CD14-positive monocyte (primary cell): ENCODE data around the gene RHCG. TPM values are rescaled to one million over a fixed set of nuclear protein-coding genes. Genes with fewer than 3 reads are reported as not detected.

Experiments
- DNase-seq, 3 donors: peaks; one replicate each; pipeline ENCODE4 v3.0.0-alpha.2; 2011 to 2022
- H2AFZ ChIP-seq: 2 replicates; pipeline ENCODE4 v1.6.0; 2012; ENCODE audit warnings: mild to moderate bottlenecking, low read depth, low read length, inconsistent platforms; ENCODE audit not compliant: insufficient read depth, poor library complexity, severe bottlenecking
- H3K27ac ChIP-seq, 2 donors: 1 replicate in 1 of 2; 2 replicates in 1 of 2; pipeline ENCODE4 v1.5.1; 2012 to 2013; ENCODE audit warnings: low read length in 2 of 2, control low read depth in 1 of 2, inconsistent platforms in 1 of 2, low read depth in 1 of 2, mild to moderate bottlenecking in 1 of 2
- H3K27me3 ChIP-seq, 2 donors: one replicate each; pipeline versions ENCODE4 v1.6.0 to v1.6.1; 2011 to 2013; ENCODE audit warnings: low read length in 2 of 2; ENCODE audit not compliant: control insufficient read depth in 2 of 2, insufficient read depth in 2 of 2
- H3K36me3 ChIP-seq, 2 donors: replicated peaks in 1 of 2; 1 replicate in 1 of 2; 2 replicates in 1 of 2; pipeline versions ENCODE4 v1.5.1 to v1.6.1; 2012 to 2013; ENCODE audit warnings: low read length in 2 of 2, control low read depth in 1 of 2, inconsistent platforms in 1 of 2, mild to moderate bottlenecking in 1 of 2; ENCODE audit not compliant: insufficient read depth in 2 of 2, control insufficient read depth in 1 of 2
- H3K4me1 ChIP-seq, 2 donors: 1 replicate in 1 of 2; 2 replicates in 1 of 2; pipeline versions ENCODE4 v1.5.1 to v1.6.1; 2012 to 2013; ENCODE audit warnings: low read length in 2 of 2, control low read depth in 1 of 2, inconsistent platforms in 1 of 2, mild to moderate bottlenecking in 1 of 2, moderate library complexity in 1 of 2; ENCODE audit not compliant: insufficient read depth in 2 of 2, control insufficient read depth in 1 of 2
- H3K4me2 ChIP-seq: replicated peaks from 2 replicates; pipeline ENCODE3; 2012; ENCODE audit warnings: low read length, moderate library complexity, mild to moderate bottlenecking; ENCODE audit not compliant: poor library complexity, severe bottlenecking; ENCODE audit errors: extremely low read depth
- H3K4me3 ChIP-seq, 3 experiments: fragments of 200-600 bp in 1 of 3; sonication (generic) in 1 of 3; replicated peaks in 1 of 3; 1 replicate in 2 of 3; 2 replicates in 1 of 3; pipeline ENCODE4 v1.5.1; 2011 to 2013; ENCODE audit warnings: low read length in 3 of 3, mild to moderate bottlenecking in 3 of 3, control low read depth in 2 of 3, low read depth in 2 of 3, inconsistent platforms in 1 of 3, moderate library complexity in 1 of 3
- H3K79me2 ChIP-seq: 2 replicates; pipeline ENCODE4 v1.6.0; 2012; ENCODE audit warnings: mild to moderate bottlenecking, control low read depth, inconsistent platforms, low read length, moderate library complexity; ENCODE audit not compliant: insufficient read depth
- H3K9ac ChIP-seq: 2 replicates; pipeline ENCODE4 v1.6.0; 2017; ENCODE audit warnings: low read length, mild to moderate bottlenecking; ENCODE audit not compliant: insufficient read depth, poor library complexity, severe bottlenecking
- H3K9me3 ChIP-seq, 2 donors: replicated peaks in 1 of 2; 1 replicate in 1 of 2; 2 replicates in 1 of 2; pipeline versions ENCODE4 v1.5.1 to v1.6.1; 2012 to 2013; ENCODE audit warnings: low read length in 2 of 2, control low read depth in 1 of 2; ENCODE audit not compliant: control insufficient read depth in 1 of 2, insufficient read depth in 1 of 2
- H4K20me1 ChIP-seq: 2 replicates; pipeline ENCODE4 v1.6.0; 2012; ENCODE audit warnings: mild to moderate bottlenecking, low read length, control low read depth, moderate library complexity; ENCODE audit not compliant: insufficient read depth
- H3K27ac Mint-ChIP-seq, 7 donors: one replicate each; pipeline ENCODE4 v1.8.0; 2020; ENCODE audit warnings: mild to moderate bottlenecking in 7 of 7, mixed read lengths in 7 of 7, moderate library complexity in 6 of 7, inconsistent platforms in 2 of 7
- H3K27me3 Mint-ChIP-seq, 3 donors: one replicate each; pipeline ENCODE4 v1.8.0; 2021 to 2022; ENCODE audit warnings: low read depth in 3 of 3, mild to moderate bottlenecking in 3 of 3, mixed read lengths in 3 of 3, moderate library complexity in 3 of 3, inconsistent platforms in 1 of 3
- H3K36me3 Mint-ChIP-seq, 2 donors: one replicate each; pipeline ENCODE4 v1.8.0; 2020; ENCODE audit warnings: mixed read lengths in 2 of 2, inconsistent platforms in 1 of 2, mild to moderate bottlenecking in 1 of 2
- H3K4me1 Mint-ChIP-seq: one replicate; pipeline ENCODE4 v1.8.0; 2020; ENCODE audit warnings: mild to moderate bottlenecking, mixed read lengths
- H3K4me3 Mint-ChIP-seq, 2 donors: one replicate each; pipeline ENCODE4 v1.8.0; 2020; ENCODE audit warnings: mild to moderate bottlenecking in 2 of 2, mixed read lengths in 2 of 2, moderate library complexity in 1 of 2
- H3K9me3 Mint-ChIP-seq, 7 donors: one replicate each; pipeline ENCODE4 v1.8.0; 2020 to 2022; ENCODE audit warnings: mixed read lengths in 7 of 7, mild to moderate bottlenecking in 6 of 7, moderate library complexity in 6 of 7, inconsistent platforms in 2 of 7
- WGBS: methylation state at CpG from one replicate; pipeline ENCODE4 v1.1.5; 2013; ENCODE audit warnings: missing lambda C conversion rate; ENCODE audit not compliant: insufficient coverage; 5-methylcytosine and 5-hydroxymethylcytosine counted together
- intact Hi-C, 2 donors: fragments of 100-400 bp; cut with micrococcal nuclease; formaldehyde crosslinking; loops; one replicate each; pipeline versions ENCODE4 v1.15.0 to v1.15.1; 2023
- polyA plus RNA-seq, 3 donors: library from polyadenylated mRNA; depleted of rRNA in 1 of 3; unstranded in 2 of 3; stranded (reverse) in 1 of 3; fragments of 300-500 nt in 2 of 3; fragments of >200 nt in 1 of 3; fragmentation: Illumina TruSeq in 2 of 3; gene quantifications; 1 replicate in 2 of 3; 2 replicates in 1 of 3; pipeline ENCODE4 v1.2.3, GENCODE V29; 2012 to 2021
- TF ChIP-seq, protein P1 (sequence below): fragments of 200-600 bp; IDR thresholded peaks from one replicate; pipeline ENCODE4 v1.8.0; 2022; ENCODE audit warnings: antibody characterized with exemption, mild to moderate bottlenecking

The RHCG gene
- polyA plus RNA-seq, 3 donors: not detected

DNA sequence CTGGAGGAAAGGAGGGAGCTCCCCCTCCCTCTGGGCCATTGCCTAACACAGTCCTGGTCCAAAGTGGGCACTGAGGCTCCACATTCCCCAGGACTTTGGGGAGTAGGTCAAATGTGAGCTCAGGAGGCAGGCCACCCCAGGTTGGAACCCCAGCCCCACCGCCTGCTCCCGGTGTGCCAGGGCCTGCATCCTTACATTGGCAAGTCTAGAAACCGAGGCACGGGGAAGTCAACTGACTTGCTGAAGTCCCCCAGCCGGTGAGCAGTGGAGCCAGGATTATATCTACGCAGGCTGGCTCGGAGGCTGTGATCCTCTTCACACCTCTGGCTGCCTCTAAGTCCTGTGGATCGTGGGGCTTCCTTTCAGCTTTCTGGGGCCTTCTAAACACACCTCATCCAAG, 48.7 kb downstream of the RHCG start:
- Histone ChIP-seq H4K20me1 (no peaks in the 10 kb centered on the region), H3K4me1 (peaks cover under 1% of the 10 kb centered on the region in 2 donors), H3K9me3 (no peaks in the 10 kb centered on the region), H3K4me2 (no peak overlapping the region), H2AFZ (no peak overlapping the region), H3K4me3 (no peak overlapping the region), H3K36me3 (no peaks in the 10 kb centered on the region), H3K27ac (no peak overlapping the region), H3K27me3 (peaks cover 8 to 50% of the 10 kb centered on the region in 2 donors), H3K79me2 (no peaks in the 10 kb centered on the region), H3K9ac (no peak overlapping the region)
- H3K4me3 Mint-ChIP-seq: no peak overlapping the region
- H3K27ac Mint-ChIP-seq: no peak overlapping the region
- 100% methylated on average over 3 of the region's 8 CpGs for WGBS
- TF ChIP-seq, protein P1, sequence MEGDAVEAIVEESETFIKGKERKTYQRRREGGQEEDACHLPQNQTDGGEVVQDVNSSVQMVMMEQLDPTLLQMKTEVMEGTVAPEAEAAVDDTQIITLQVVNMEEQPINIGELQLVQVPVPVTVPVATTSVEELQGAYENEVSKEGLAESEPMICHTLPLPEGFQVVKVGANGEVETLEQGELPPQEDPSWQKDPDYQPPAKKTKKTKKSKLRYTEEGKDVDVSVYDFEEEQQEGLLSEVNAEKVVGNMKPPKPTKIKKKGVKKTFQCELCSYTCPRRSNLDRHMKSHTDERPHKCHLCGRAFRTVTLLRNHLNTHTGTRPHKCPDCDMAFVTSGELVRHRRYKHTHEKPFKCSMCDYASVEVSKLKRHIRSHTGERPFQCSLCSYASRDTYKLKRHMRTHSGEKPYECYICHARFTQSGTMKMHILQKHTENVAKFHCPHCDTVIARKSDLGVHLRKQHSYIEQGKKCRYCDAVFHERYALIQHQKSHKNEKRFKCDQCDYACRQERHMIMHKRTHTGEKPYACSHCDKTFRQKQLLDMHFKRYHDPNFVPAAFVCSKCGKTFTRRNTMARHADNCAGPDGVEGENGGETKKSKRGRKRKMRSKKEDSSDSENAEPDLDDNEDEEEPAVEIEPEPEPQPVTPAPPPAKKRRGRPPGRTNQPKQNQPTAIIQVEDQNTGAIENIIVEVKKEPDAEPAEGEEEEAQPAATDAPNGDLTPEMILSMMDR: no peak
- H3K9me3 Mint-ChIP-seq: peaks cover 0 to 1% (median 0%) of the 10 kb centered on the region in 7 donors
- H3K27me3 Mint-ChIP-seq: peaks cover 30 to 57% (median 44%) of the 10 kb centered on the region in 3 donors
- H3K36me3 Mint-ChIP-seq: no peaks in the 10 kb centered on the region
- intact Hi-C loops: no loop called here
- no peaks in the 10 kb centered on the region for H3K4me1 Mint-ChIP-seq
- DNase-seq: no peak

DNA sequence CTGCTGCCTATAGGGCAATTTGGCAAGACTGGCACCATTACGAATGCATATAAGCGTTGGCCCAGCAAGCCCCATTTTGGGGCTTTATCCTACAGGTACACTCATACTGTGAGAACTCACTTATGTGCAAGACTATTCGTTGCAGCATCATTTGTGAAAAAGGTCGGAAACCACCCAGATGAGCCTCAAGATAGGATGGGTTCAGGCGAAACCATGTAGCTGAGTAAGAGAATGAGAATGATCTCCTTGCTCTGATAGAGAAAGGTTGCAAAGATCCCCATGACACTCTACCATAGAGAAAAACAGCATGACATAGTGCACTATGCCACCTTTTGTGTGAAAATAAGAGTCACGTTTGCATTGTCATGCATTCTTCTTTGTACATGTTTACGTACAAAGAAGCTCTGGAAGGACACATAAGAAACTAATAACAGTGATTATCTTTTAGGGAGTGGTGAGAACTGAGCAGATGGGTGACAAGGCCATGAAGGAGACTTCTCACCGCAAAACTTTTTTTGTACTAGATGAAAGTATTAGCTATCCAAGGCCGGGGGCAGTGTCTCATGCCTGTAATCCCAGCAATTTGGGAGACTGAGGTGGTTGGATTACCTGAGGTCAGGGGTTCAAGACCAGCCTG, 50.0 kb downstream of the RHCG start:
- peaks cover 30 to 48% (median 41%) of the 10 kb centered on the region in 3 donors for H3K27me3 Mint-ChIP-seq
- Histone ChIP-seq H4K20me1 (no peaks in the 10 kb centered on the region), H3K36me3 (no peaks in the 10 kb centered on the region), H3K9me3 (no peaks in the 10 kb centered on the region), H3K27ac (no peak overlapping the region), H3K9ac (no peak overlapping the region), H3K79me2 (no peaks in the 10 kb centered on the region), H3K27me3 (peaks cover 8 to 40% of the 10 kb centered on the region in 2 donors), H3K4me1 (peaks cover 13 to 14% of the 10 kb centered on the region in 2 donors), H2AFZ (no peak overlapping the region), H3K4me3 (no peak overlapping the region), H3K4me2 (no peak overlapping the region)
- intact Hi-C loops: no loop called here
- WGBS: 100% methylated on average over 3 of the region's 9 CpGs
- peaks cover 0 to 2% of the 10 kb centered on the region in 2 donors for H3K36me3 Mint-ChIP-seq
- H3K4me1 Mint-ChIP-seq: peaks cover 9% of the 10 kb centered on the region
- H3K4me3 Mint-ChIP-seq: no peak overlapping the region
- H3K27ac Mint-ChIP-seq: no peak overlapping the region
- H3K9me3 Mint-ChIP-seq: peaks cover 0 to 1% (median 0%) of the 10 kb centered on the region in 7 donors
- TF ChIP-seq, protein P1: no peak
- no peak for DNase-seq
